Endothelial cell of umbilical vein (primary cell): ENCODE results near the gene HIPK1. TPM values are rescaled to one million over a fixed set of nuclear protein-coding genes. Genes with fewer than 3 reads are reported as not detected.

ENCODE experiments used
- BruUV-seq: library from RNA; stranded (reverse); fragments of 400-500 nt; replicated peaks from 2 replicates; lab custom pipeline; 2021; lab: Mats Ljungman, UMichigan
- CTCF ChIA-PET: fragments of 300-600, 350-600 bp; sonication (Branson Sonifier 250); formaldehyde crosslinking; loops from one replicate; lab custom pipeline; 2021; ENCODE audit warnings: antibody characterized with exemption, inconsistent platforms; lab: Charles Lee
- POLR2A ChIA-PET: fragments of 300-600, 350-600 bp; sonication (Branson Sonifier 250); formaldehyde crosslinking; loops from one replicate; lab custom pipeline; 2021; ENCODE audit warnings: antibody characterized with exemption, inconsistent platforms; lab: Charles Lee
- DNase-seq: peaks from one replicate; pipeline ENCODE4 v3.0.0-alpha.2; 2011; ENCODE audit warnings: low read depth, low spot score
- FAIRE-seq: peaks from 2 replicates; lab custom pipeline; 2011; peaks lifted over from hg19 to GRCh38; lab: Jason Lieb, UNC
- H2AFZ ChIP-seq: 2 replicates; pipeline ENCODE4 v1.6.0; 2012; ENCODE audit warnings: low read depth, low read length, control low read depth, inconsistent platforms
- H3K27ac ChIP-seq: 2 replicates; pipeline ENCODE4 v1.5.1; 2011; ENCODE audit warnings: low read depth, mild to moderate bottlenecking, control low read depth, low read length, moderate library complexity; ENCODE audit not compliant: insufficient read depth
- H3K27me3 ChIP-seq, 2 experiments: 2 replicates each; pipeline versions ENCODE4 v1.6.0 to v1.6.1; 2011; ENCODE audit warnings: low read length in 2 of 2, mixed read lengths in 1 of 2; ENCODE audit not compliant: control insufficient read depth in 2 of 2, insufficient read depth in 2 of 2
- H3K36me3 ChIP-seq, 2 experiments: 2 replicates in 1 of 2; 3 replicates in 1 of 2; pipeline ENCODE4 v1.5.1; 2011; ENCODE audit warnings: low read length in 2 of 2, mild to moderate bottlenecking in 1 of 2, moderate library complexity in 1 of 2; ENCODE audit not compliant: control insufficient read depth in 2 of 2, insufficient read depth in 2 of 2; ENCODE audit errors: extremely low read depth in 1 of 2
- H3K4me1 ChIP-seq: 3 replicates; pipeline ENCODE4 v1.5.1; 2011; ENCODE audit warnings: mild to moderate bottlenecking, low read length; ENCODE audit not compliant: control insufficient read depth, insufficient read depth; ENCODE audit errors: extremely low read depth
- H3K4me2 ChIP-seq: 2 replicates; pipeline ENCODE4 v1.6.1; 2011; ENCODE audit warnings: low read length, control low read depth, mixed read lengths; ENCODE audit not compliant: insufficient read depth
- H3K4me3 ChIP-seq, 3 experiments: fragments of 200-600 bp in 1 of 3; sonication (generic), shearing (Covaris generic) in 1 of 3; replicated peaks in 1 of 3; 2 replicates each; pipeline ENCODE4 v1.5.1; 2011 to 2016; ENCODE audit warnings: control low read depth in 3 of 3, low read length in 3 of 3, mild to moderate bottlenecking in 2 of 3, inconsistent platforms in 1 of 3, low read depth in 1 of 3, moderate library complexity in 1 of 3; ENCODE audit not compliant: insufficient read depth in 1 of 3
- H3K79me2 ChIP-seq: 2 replicates; pipeline ENCODE4 v1.6.0; 2012; ENCODE audit warnings: low read length, inconsistent platforms; ENCODE audit not compliant: control insufficient read depth, insufficient read depth
- H3K9ac ChIP-seq: replicated peaks from 2 replicates; pipeline ENCODE3; 2011; ENCODE audit warnings: low read length, control low read depth; ENCODE audit not compliant: insufficient read depth; ENCODE audit errors: extremely low read depth
- H3K9me1 ChIP-seq: replicated peaks from 3 replicates; pipeline ENCODE4 v1.6.0; 2011; ENCODE audit warnings: mild to moderate bottlenecking, low read length; ENCODE audit not compliant: control insufficient read depth, insufficient read depth; ENCODE audit errors: extremely low read depth
- H3K9me3 ChIP-seq: replicated peaks from 2 replicates; pipeline ENCODE4 v1.5.1; 2012; ENCODE audit warnings: low read length, inconsistent platforms; ENCODE audit not compliant: control insufficient read depth, insufficient read depth
- H4K20me1 ChIP-seq: replicated peaks from 2 replicates; pipeline ENCODE3; 2011; ENCODE audit warnings: mild to moderate bottlenecking, low read length; ENCODE audit not compliant: control insufficient read depth, insufficient read depth; ENCODE audit errors: extremely low read depth
- EZH2 ChIP-seq: IDR thresholded peaks from 2 replicates; pipeline ENCODE4 v1.6.1; 2012; ENCODE audit warnings: borderline replicate concordance, low read depth, mild to moderate bottlenecking, moderate library complexity, low read length, inconsistent platforms; ENCODE audit not compliant: severe bottlenecking
- FOS ChIP-seq: IDR thresholded peaks from 2 replicates; pipeline ENCODE4 v1.6.1; 2011; ENCODE audit warnings: mild to moderate bottlenecking, low read length, moderate library complexity, borderline replicate concordance; ENCODE audit not compliant: insufficient read depth
- GATA2 ChIP-seq: IDR thresholded peaks from 2 replicates; pipeline ENCODE4 v1.7.0; 2011; ENCODE audit warnings: low read depth, mild to moderate bottlenecking, moderate library complexity, mixed read lengths, low read length; ENCODE audit not compliant: insufficient read length, insufficient read depth
- JUN ChIP-seq: IDR thresholded peaks from 2 replicates; pipeline ENCODE4 v1.6.1; 2011; ENCODE audit warnings: borderline replicate concordance, low read depth; ENCODE audit not compliant: insufficient read length, insufficient read depth
- MAX ChIP-seq: IDR thresholded peaks from 2 replicates; pipeline ENCODE4 v1.6.1; 2011; ENCODE audit not compliant: insufficient read depth, insufficient read length
- MYC ChIP-seq: IDR thresholded peaks from one replicate; pipeline ENCODE4 v1.6.1; 2011; ENCODE audit warnings: mild to moderate bottlenecking, low read depth, low read length
- POLR2A ChIP-seq: IDR thresholded peaks from 2 replicates; pipeline ENCODE4 v1.6.1; 2012; ENCODE audit warnings: low read depth, mild to moderate bottlenecking, control low read depth, low read length
- POLR2AphosphoS5 ChIP-seq: IDR thresholded peaks from 2 replicates; pipeline ENCODE4 v1.6.1; 2012; ENCODE audit warnings: low read depth, mild to moderate bottlenecking, control low read depth, low read length, moderate library complexity; ENCODE audit not compliant: insufficient read depth
- dilution Hi-C: fragments of 300-500 bp; cut with MboI; formaldehyde crosslinking; loops from one replicate; pipeline ENCODE4 v1.15.0; 2019; ENCODE audit warnings: low sequenced_read_pairs; ENCODE audit not compliant: extremely low pct_ligation_motif_present
- intact Hi-C: fragments of 100-400 bp; cut with micrococcal nuclease; formaldehyde crosslinking; loops from one replicate; pipeline ENCODE4 v1.10.0; 2022
- polyA plus RNA-seq, 4 experiments: library from polyadenylated mRNA; depleted of rRNA in 3 of 4; stranded (reverse) in 3 of 4; unstranded in 1 of 4; fragments of >200 nt; gene quantifications; 2 replicates each; pipeline versions ENCODE4 v1.2.1 to v1.2.3, GENCODE V29; 2011 to 2012; ENCODE audit warnings: missing spikeins in 1 of 4
- total RNA-seq: library from RNA; stranded (reverse); gene quantifications from 2 replicates; pipeline ENCODE4 v1.2.3, GENCODE V29; 2021
- TF ChIP-seq, protein P1 (sequence below), 2 donors: IDR thresholded peaks; 1 replicate in 1 of 2; 2 replicates in 1 of 2; pipeline ENCODE4 v1.5.1; 2011; ENCODE audit warnings: low read length in 2 of 2, mild to moderate bottlenecking in 2 of 2, moderate library complexity in 2 of 2, control low read depth in 1 of 2, inconsistent platforms in 1 of 2, low read depth in 1 of 2; ENCODE audit not compliant: insufficient read depth in 1 of 2; ENCODE audit errors: extremely low read depth in 1 of 2

HIPK1 gene
- total and polyA plus RNA-seq, 2 donors (not counting 3 experiments of a cell fraction or from before 2014, with no cell fraction given) = 39.3 to 56.1 TPM

DNA sequence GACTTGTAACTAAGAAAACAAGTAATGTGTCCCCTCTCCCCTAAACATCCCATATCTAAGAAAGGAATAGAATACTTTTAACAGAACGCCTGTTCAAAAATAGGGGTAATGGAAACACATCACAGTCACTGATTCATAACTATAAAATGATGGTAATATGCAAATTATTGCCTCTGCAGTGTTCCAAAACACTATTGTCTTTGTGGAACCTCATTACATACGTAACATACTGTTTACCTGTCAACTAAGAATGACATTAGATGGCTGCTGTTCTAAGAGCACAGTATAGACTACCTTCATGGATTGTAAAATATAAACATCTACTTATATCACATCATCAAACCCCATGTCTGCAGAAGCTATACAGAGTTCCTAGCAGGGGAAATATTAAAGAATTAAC lies 38.3 kb upstream of the HIPK1 start:
- H3K27me3 ChIP-seq = no peaks in the 10 kb centered on the region
- H3K9me3 ChIP-seq = no peaks in the 10 kb centered on the region
- H3K36me3 ChIP-seq = peaks cover 0 to 4% of the 10 kb centered on the region in 2 experiments
- H3K9ac ChIP-seq = no peak overlapping the region
- CTCF ChIA-PET = interaction anchor here (0.9 to 1.3 kb wide), 2 partner anchors 10 to 23 kb away, joined by 3 to 4 read pairs; no protein-coding TSS in a partner anchor
- H2AFZ ChIP-seq = no peak overlapping the region
- FAIRE-seq = no peak
- no peaks in the 10 kb centered on the region for H3K79me2 ChIP-seq
- H3K27ac ChIP-seq = no peak overlapping the region
- H3K4me3 ChIP-seq = no peak overlapping the region
- intact Hi-C loops = no loop called here
- no peak for DNase-seq
- no peaks in the 10 kb centered on the region for H3K4me1 ChIP-seq
- dilution Hi-C loops = no loop called here
- H3K9me1 ChIP-seq = no peaks in the 10 kb centered on the region
- POLR2A ChIA-PET = interaction anchor here (0.6 kb wide), 1 partner anchor 1471 kb away, joined by 3 read pairs; no protein-coding TSS in a partner anchor
- H3K4me2 ChIP-seq = no peak overlapping the region
- BruUV-seq = no TSS peak
- TF ChIP-seq JUN (no peak), POLR2A (no peak), POLR2AphosphoS5 (no peak), GATA2 (no peak), MAX (no peak)
- no peaks in the 10 kb centered on the region for H4K20me1 ChIP-seq

GRCh38 chr1:113891631-113892220 lies 37.4 kb upstream of the HIPK1 start:
- H3K79me2 ChIP-seq = no peaks in the 10 kb centered on the region
- TF ChIP-seq GATA2 (no peak), POLR2A (no peak), FOS (no peak), MYC (no peak), EZH2 (no peak), POLR2AphosphoS5 (no peak), MAX (no peak), JUN (no peak)
- TF ChIP-seq, protein P1, sequence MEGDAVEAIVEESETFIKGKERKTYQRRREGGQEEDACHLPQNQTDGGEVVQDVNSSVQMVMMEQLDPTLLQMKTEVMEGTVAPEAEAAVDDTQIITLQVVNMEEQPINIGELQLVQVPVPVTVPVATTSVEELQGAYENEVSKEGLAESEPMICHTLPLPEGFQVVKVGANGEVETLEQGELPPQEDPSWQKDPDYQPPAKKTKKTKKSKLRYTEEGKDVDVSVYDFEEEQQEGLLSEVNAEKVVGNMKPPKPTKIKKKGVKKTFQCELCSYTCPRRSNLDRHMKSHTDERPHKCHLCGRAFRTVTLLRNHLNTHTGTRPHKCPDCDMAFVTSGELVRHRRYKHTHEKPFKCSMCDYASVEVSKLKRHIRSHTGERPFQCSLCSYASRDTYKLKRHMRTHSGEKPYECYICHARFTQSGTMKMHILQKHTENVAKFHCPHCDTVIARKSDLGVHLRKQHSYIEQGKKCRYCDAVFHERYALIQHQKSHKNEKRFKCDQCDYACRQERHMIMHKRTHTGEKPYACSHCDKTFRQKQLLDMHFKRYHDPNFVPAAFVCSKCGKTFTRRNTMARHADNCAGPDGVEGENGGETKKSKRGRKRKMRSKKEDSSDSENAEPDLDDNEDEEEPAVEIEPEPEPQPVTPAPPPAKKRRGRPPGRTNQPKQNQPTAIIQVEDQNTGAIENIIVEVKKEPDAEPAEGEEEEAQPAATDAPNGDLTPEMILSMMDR (IDR thresholded peaks at IDR 0.05; ENCODE audit: extremely low read depth in 1 of 2, insufficient read depth in 1 of 2, low read depth in 1 of 2, low read length in 2 of 2) = no peak
- H3K4me1 ChIP-seq = peaks cover 5% of the 10 kb centered on the region
- intact Hi-C loops (no loop called here), dilution Hi-C loops (no loop called here)
- H3K36me3 ChIP-seq = peaks cover 0 to 5% of the 10 kb centered on the region in 2 experiments
- H3K9me1 ChIP-seq = no peaks in the 10 kb centered on the region
- BruUV-seq = no TSS peak
- H3K9ac ChIP-seq = no peak overlapping the region
- no peaks in the 10 kb centered on the region for H4K20me1 ChIP-seq
- H3K4me2 ChIP-seq = no peak overlapping the region
- H2AFZ ChIP-seq = no peak overlapping the region
- ChIA-PET CTCF (interaction anchor here (0.7 to 1.2 kb wide), 2 partner anchors 12 to 64 kb away, joined by 4 to 7 read pairs; no protein-coding TSS in a partner anchor), POLR2A (no interaction called here)
- no peak for DNase-seq
- FAIRE-seq = no peak
- H3K27ac ChIP-seq = no peak overlapping the region
- H3K9me3 ChIP-seq = no peaks in the 10 kb centered on the region
- no peaks in the 10 kb centered on the region for H3K27me3 ChIP-seq
- no peak overlapping the region for H3K4me3 ChIP-seq
